T-helper 22 cell (primary cell): Measurements from ENCODE around the gene VPS18.
A peak's percentile ranks its signal among the peaks of the same experiment; 100 is the strongest.

Source experiments
- DNase-seq: peaks from one replicate; pipeline ENCODE4 v3.0.0-alpha.2; 2020; ENCODE audit warnings: low read depth

Gene VPS18

DNA sequence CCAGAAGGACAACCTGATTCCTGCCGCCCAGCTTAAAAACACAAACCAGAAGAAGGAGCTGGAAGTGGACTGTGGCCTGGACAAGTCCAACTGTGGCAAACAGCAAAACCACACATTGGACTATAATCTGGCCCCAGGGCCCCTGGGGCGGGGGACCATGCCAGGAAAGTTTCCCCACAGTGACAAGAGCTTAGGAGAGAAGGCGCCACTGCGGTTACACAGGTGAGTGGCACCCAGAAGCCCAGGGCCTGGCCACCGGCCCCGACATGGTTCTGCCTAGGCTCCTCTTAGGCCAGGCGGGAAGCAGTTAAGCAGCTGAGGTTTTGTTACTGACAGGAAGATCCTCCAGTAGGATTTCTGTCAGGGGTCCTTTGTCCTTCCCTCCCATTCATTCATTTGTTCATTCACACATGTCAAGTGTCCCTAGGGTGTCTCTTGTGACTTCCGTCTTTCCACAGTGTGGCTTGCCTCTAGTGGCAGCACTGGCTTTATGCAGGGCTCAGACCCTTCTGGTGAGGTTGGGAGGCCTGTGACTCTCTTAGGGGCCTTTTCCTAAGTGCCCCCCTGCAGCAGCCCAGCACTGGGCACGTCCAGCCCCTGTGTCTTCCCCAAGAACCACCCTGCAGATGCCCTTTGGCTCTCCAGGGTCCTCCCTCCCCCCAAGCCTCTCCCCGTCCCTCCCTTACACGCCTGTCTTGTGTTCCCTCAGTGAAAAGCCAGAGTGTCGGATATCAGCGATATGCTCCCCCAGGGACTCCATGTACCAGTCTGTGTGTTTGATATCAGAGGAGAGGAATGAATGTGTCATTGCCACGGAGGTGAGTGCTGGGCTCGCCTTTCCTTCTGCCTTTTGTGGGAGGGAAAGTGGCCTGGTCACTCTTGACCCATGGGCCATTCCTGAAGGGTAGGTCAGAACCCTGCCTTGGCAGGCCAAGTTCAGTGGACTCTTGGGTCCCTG, 42.7 kb downstream of the VPS18 start:
- DNase-seq, result no peak

GRCh38 chr15:40937762-40938535, 43.7 kb downstream of the VPS18 start:
- no peak for DNase-seq

GRCh38 chr15:40938536-40938870, 44.3 kb downstream of the VPS18 start:
- no peak for DNase-seq

DNA sequence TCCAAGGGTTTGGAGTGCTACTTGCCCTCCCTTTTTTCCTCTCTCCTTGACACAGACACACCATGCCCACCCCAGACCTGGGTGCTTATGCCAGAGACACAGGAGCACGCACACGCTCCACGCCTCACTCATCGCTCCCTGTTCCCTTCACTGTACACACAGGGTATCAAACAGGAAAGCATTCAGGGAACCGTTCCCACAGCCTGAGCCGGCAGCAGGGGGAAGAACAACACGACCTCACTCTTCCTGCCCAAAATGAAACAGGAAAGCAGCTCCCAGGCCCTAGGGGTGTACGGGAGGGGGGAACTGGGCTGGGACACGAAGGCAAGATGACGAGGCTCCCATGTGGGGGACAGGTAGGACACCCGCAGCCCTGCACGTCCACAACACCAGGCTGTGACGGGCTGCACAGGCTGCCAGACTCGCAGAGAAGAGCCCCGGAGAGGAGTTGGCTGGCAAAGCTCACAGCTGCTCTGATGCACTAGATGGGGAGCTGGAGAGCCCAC, 46.1 kb downstream of the VPS18 start:
- no peak for DNase-seq

GRCh38 chr15:40941068-40941527, 46.8 kb downstream of the VPS18 start:
- no peak for DNase-seq

GRCh38 chr15:40941528-40942336, 47.5 kb downstream of the VPS18 start:
- DNase-seq, result peak; percentile 52

GRCh38 chr15:40942337-40942854, 48.1 kb downstream of the VPS18 start:
- no peak for DNase-seq

- no peak for DNase-seq
These were observed 48.6 kb downstream of the VPS18 start for GRCh38 chr15:40942878-40943277.

DNA sequence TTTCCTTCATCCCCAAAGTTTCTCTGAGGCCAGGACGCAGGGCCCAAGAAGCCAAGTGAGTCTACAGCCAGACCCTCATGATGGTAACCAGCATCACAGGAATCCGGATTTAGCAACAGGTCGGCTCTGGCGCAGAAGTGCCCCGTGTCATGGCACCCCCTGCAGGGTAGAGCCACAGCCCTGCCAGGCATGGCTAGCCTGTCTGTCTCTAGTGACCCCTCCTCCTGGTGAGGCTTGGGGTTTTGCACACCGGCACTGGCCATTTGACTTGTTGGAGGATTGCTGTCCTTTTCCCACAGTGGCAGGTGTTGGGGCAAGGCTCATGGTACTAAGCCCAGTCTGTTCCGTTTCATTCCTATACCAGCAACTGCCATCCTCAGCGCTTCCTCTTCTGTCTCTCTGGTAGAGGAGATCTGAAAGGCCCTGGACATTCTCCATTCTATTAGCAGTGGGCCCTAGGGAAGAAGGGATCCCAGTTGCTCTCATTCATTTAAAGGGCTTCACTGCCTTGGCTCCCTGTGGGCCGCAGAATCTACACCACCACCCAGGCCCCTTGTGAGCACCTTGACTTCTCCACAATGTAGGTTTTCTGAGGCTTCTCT, 49.6 kb downstream of the VPS18 start:
- DNase-seq, result no peak

DNA sequence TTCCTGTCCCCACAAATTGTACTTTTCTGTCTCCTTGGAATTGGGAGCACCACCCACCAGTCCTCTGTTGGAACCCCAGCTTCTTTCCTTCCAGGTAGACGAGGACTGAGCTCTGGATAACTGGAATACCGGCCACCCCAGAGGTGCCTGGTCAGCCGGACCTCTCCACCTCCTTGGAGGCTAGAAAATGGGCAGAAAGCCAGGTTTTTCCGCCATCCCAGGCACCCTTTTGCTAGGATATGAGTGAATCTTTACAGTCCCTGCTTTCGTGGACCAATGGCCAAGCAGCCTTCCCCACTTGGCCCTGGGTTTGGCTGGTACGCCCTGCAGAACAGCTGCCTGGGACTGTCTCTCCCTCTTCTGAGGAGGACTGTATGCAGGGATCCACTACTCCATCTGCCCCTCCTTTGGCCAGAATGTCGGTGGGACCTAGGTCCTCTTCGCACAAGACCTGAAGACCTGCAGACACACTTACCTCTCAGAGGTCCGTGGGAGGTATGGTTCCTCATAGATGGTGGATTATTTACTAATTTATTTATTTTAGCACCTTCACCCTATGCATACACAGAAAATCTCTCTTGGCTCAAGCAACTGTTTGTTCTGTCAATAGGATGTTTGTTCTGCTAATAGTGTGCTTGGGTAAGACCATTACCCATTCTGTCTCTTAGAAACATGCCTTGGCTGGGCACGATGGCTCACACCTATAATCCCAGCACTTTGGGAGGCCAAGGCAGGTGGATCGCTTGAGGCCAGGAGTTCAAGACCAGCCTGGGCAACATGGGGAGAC, 50.5 kb downstream of the VPS18 start:
- DNase-seq, result no peak

- DNase-seq, result no peak
These were observed 54.6 kb downstream of the VPS18 start for GRCh38 chr15:40948706-40949473.

DNA sequence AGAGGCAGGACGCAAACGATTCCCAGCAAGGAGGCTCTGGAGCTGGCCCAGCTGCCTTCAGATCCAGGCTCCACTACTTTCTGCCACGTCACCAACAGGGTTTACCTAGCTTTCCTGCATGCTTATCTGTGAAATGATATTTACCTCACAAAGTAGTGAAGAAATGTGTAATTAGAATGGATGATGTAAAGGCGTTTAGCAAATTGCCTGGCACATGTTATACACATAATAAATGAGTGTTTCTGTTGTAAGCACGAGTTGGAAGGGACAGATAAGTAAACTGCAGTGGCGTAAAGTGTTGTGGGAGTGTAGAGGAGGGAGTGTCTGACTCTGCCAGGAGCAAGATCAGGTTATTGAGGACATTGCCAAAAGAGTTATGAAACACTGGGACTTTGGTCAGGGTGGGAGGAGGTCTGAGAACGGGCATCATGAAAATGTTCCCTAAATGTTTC, 55.5 kb downstream of the VPS18 start:
- no peak for DNase-seq

DNA sequence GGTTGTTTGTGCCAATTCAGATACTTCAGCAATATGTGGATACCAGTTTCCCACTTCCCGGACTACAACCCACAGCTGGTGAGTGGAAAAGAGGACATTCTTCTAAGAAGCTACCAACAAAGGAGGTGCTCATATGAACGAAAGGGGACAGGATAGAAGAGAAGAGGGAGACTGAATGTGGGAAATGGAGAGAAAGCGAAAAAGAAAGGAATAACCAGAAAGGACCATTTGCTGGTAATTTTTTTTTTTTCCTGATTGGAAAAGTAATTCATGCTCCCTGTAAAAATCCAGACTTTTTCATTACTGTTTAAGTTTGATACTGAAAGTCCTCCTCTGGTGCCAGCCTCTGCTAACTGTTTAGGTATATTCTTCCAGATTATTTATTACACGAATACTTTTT, 57.5 kb downstream of the VPS18 start:
- no peak for DNase-seq

- DNase-seq, result no peak
These were observed 58.2 kb downstream of the VPS18 start for GRCh38 chr15:40952301-40952900.

DNA sequence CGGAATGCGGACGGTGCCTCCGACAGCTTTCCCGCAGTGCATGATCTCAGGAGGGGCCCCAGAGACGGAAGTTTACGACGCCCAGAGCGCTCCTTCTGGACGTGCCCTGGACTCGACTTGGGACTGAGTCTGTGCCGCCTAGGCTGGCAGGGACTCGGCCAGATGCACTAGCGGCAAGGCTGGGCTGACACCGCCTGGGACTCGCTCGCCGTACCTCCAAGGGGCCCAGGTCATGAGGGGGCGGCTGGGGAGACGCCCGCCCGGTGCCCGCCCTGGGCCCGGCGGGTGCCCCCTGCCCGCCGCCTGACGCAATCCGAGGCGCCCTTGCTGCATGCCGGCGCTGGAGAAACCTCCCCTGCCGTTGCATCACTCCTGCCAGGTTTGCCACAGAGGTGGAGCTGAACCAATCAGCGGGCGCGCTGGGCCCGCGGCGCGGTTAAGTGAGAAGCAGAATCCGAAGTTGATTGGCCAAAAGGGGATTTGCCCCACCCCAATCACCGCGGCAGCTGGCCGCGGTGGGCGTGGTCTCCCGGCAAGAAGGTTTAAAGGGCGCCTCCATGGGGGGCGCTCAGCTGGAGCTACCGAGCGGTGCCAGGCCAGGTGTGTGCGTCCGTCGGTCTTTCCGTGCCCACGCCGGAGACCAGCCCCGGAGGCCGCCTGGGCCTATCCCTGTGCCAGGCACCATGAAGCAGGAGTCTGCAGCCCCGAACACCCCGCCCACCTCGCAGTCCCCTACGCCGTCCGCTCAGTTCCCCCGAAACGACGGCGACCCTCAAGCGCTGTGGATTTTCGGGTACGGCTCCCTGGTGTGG, 58.9 kb downstream of the VPS18 start, which contains the start of gene CHAC1:
TSS of gene CHAC1 (plus strand) at position 571 of the 812 bp plus-strand sequence. CDS start at position 684, 113 bp downstream.
- peak; percentile 92 for DNase-seq
